HL-60 (cell line): ENCODE results near the gene ARX.

Source experiments
- CTCF ChIP-seq: IDR thresholded peaks from one replicate; pipeline ENCODE4 v1.5.1; 2011; ENCODE audit warnings: low read length, control low read depth, inconsistent platforms; ENCODE audit not compliant: insufficient read depth
- POLR2AphosphoS5 ChIP-seq: IDR thresholded peaks from 2 replicates; pipeline ENCODE4 v1.6.1; 2012; ENCODE audit warnings: low read depth
- REST ChIP-seq: IDR thresholded peaks from 2 replicates; pipeline ENCODE4 v1.6.1; 2012; ENCODE audit warnings: low read depth; ENCODE audit not compliant: insufficient replicate concordance

- TF ChIP-seq CTCF = no peak
- no peak for TF ChIP-seq REST
- no peak for TF ChIP-seq POLR2AphosphoS5
Measured at GRCh38 chrX:24961809-24962208, 54.0 kb downstream of the ARX start.
